GM04503 (cell line): ENCODE data around the gene PPT2.
"Not testable (repeated sequence)": the region's sequence is repeated elsewhere in the genome, so short reads cannot be mapped to it uniquely, and the experiment has no call there.

ENCODE experiments used
- DNase-seq: peaks from one replicate; pipeline ENCODE4 v3.0.0-alpha.2; 2012; ENCODE audit warnings: low read depth

PPT2 gene

GRCh38 chr6:32176476-32177182 is 22.7 kb downstream of the PPT2 start:
- no peak for DNase-seq

GRCh38 chr6:32177183-32177787 is 23.3 kb downstream of the PPT2 start:
- DNase-seq = no peak

GRCh38 chr6:32177788-32178546 is 24.0 kb downstream of the PPT2 start, which contains the start of gene RNF5:
Gene RNF5, plus strand, starts transcription at chr6:32178405. Its CDS starts 107 bp downstream, at chr6:32178512.
- DNase-seq = peak; percentile 100

GRCh38 chr6:32178547-32179440 is 24.9 kb downstream of the PPT2 start:
- DNase-seq = no peak

DNA sequence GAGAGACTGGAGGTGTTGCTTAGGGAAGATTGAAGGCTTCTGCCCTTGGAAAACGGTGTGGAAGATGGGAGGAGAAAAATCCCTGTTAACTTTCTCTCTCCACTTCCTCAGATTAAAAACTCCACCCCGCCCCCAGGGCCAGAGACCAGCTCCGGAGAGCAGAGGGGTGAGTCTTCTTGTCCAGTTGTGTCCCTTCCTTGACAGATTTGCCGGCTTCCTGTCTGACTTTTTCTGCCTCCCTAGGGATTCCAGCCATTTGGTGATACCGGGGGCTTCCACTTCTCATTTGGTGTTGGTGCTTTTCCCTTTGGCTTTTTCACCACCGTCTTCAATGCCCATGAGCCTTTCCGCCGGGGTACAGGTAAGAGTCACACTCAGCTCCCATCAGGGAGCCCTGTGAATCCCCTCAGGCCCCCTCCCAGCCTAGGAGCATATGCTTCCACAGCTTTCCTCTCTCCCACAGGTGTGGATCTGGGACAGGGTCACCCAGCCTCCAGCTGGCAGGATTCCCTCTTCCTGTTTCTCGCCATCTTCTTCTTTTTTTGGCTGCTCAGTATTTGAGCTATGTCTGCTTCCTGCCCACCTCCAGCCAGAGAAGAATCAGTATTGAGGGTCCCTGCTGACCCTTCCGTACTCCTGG is 25.9 kb downstream of the PPT2 start:
- no peak for DNase-seq

DNA sequence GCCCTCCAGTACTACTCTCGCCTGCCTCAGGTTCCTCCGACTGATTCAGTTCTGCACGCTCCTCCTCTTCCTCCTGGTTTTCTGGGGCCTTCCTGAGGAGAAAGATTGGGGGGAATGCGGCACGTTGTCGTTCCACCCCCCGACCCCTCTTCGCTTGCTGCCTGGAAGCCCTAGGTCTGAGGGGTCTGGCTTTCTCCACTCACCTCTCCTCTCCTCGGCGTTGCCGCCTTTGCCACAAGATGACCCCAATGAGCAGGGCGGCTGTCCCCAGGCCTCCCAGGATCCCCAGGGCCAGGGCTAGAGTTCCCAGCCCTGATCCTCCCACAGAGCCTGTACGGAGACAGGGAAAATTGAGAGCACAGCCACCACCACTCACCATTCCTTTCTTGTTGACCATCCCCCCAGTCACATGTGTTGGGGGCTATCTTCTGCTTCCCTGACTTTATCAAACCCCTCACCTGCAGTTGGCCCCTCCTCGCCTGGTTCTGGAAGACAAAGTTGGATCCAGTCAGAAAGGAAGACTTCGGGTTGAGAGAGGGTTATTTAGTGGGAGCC is 27.3 kb downstream of the PPT2 start:
- DNase-seq = no peak

DNA sequence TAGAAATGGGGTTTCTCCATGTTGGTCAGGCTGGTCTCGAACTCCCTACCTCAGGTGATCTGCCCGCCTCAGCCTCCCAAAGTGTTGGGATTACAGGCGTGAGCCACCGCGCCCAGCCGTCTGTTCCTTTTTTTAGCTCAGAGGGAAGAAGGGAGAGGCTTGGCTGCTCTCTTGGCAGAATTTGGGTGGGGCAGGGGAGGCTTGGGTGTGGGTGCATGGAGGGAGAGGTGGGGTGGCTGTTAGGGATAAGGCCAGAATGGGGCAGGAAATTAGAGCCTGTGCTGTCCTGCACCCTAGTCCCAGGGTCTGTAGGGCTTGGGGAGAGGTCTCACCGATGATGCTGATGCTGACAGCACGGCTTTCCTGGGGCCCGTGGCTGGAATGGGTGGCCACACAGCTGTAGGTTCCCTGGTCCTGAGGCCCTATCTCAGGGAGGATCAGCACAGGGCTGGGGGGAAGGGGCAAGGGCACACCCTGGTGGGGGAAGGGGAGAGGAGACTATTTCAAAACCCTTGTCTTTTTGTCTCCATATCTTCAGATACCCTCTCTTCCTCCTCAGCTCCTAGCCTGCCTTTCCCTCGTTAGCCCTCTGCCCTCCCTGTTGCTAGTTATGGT is 28.1 kb downstream of the PPT2 start:
- DNase-seq = no peak

DNA sequence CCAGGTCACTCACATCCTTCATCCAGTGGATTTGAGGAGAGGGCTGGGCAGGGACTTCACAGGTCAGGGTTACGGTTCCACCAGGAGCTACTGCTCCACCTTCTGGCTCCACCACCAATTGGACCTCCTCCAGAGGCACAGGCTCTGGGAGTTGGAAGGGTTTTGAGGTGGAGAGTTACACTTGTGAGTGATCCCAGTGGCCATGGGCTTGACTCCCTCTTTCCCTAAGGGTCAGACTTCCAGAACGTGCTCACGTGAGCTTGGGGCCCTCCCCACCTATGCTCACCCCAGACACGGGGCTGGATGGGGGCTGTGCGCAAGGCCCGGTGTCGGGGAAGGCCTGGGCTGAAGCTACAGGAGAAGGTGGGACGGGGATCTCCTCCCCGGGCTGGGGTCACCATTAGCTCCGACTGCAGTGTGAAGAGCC is 28.6 kb downstream of the PPT2 start:
- no peak for DNase-seq

GRCh38 chr6:32183030-32183429 is 29.1 kb downstream of the PPT2 start:
- no peak for DNase-seq

DNA sequence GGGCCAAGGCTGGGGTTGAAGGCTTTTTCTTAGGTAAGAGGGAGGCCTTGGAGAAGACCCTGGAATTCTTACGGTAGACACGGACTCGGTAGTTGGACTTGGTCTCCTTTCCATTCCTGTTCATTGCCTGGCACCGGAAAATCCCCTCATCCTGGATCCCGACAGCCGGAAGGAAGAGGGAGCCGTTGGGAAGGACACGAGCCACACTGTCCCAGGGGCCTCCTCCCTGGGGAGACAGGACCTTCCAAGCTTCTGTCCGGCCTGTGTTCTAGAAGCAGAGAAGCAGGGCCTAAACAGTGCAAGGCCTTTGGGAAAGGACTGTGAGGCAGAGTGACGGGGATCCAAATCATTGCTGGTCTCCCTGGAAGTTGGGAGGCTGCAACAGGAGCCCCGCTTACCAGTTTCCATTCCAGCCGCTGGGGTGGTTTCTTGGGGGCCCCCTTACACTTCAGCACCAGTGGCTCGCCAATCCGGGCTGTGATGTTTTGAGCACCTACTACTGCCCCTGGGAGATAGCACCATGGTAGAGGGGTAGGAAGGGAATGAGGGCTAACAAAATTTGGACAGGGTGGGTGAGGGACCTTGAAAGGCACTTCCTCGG is 29.6 kb downstream of the PPT2 start:
- DNase-seq = no peak

DNA sequence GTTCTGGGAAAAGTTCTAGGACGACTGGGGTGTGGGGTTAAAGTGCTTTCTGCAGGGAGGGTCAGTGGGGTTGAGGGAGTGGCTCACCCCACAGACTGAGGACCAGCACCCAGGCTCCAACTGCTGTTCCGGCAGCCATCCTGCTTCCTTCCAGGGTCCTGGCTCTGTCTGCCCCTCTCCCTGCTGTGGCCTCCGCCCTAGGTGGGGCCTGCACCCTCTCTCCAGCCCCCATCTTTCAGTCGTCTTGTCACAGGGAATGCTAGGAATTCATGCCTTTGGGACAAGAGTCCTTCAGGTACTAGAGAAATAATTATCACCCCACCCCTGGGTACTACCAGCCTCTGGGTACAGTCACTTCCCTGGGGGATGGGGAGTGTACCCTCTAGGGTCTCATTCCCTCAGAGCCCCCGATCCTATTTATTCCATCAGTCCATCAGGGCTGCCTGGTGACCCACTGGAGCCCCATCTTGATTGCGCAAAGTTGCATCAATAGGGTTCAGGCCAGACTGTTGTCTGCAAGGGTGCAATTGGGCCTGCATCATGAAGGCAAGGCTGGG is 30.2 kb downstream of the PPT2 start, which contains the start of gene AGER:
AGER (minus strand) TSS at position 170 of the 557 bp plus-strand sequence; CDS start at position 139, 31 bp downstream.
- no peak for DNase-seq

GRCh38 chr6:32185681-32186131 is 31.8 kb downstream of the PPT2 start:
- peak; percentile 64 for DNase-seq

DNA sequence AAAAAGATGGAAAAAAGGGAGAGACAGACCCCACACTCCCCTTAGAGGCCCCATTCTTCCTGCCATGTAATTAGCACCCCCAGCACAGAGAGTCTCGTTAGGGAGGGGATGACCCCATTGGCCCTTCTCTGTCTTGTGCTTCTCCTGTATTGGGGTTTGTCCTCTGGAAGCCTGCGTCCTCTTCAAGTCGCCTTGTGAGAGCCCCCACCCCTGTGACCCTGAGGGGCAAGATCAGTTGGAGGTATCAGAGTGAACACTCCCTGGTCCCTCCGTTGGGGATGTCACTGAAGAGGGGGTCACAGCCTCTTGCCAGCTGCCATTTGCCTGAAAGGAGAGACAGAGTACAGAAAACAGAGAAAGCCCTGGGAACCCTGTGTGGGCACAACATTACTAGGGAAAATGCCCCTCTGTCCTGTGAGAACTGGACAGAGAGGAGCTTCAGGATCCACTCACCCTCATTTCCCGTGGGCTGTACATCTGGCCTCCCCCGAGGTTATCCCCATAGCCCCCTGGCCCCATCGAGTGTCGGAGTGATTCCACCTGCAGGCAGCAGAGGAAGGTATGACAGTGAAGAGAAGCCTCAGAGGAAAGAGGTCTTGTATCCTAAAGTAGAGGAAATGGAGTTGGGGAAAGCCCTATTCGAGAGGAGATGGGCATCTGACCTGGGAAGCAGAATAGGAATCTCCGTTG is 32.4 kb downstream of the PPT2 start:
- not testable (repeated sequence) for DNase-seq

GRCh38 chr6:32187009-32187709 is 33.2 kb downstream of the PPT2 start:
- DNase-seq = no peak

DNA sequence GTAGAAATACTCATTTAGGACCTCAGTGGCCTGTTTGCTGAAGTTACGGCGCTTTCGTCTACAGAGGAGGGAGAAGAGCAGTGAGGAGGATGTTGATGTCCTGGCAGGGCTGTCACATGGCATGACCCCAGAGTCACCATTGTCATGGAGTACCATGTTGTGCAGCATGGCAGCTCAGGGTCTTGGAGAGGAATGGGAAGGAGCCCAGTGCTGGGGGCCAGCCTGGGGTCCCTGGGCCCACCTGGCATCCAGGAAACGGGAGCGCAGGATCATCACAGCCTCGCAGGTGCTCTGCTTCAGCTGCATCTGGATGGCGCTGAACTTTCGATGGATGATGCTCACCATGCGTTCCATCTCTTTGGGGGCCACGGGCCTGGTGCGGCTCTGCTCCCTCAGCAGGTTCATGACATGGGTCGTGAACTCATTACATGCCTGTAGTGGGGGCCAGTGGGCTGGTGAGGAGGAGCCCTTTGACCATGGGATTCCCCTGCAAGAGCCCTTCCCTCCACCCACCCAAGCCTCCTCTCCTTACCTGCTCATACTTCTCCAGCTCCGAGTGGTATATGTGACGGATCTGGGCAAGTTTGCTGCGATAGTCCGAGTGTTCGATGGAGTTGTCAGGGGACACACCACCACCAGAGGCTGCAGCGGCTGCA is 33.9 kb downstream of the PPT2 start:
- DNase-seq = not testable (repeated sequence)

DNA sequence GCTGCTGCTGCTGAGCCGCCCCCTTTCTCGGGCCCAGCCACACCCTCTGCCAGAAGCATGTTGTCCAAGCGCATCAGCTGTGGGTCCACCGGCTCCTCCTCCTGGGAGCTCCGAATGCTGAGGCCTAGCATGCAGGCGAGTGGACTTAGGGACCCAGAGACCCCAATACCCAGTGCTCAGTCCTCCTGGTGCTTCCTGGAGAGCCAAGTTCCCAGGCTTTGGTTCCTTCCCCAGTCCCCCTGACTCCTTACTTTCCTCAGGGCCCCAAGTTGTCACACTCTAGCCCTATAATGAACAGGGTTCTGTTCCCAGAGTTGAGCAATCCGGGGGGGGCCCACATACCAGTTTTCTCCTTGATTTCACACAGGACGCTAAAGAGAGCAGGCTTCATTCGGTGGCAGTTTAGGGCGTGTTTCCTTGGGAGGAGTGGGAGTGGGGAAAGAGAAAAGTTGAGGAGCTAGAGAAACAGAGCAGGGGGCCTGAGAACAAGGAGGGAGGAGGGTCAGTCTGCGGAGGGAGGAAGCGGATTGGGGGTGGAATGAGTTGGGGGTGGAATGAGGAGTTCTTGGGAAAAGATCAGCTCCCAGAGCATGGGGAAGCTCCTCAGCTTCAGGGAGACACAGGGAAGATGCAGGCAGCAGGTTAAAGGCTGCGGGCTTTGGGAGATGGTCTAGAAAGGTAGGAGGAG is 34.6 kb downstream of the PPT2 start:
- no peak for DNase-seq

DNA sequence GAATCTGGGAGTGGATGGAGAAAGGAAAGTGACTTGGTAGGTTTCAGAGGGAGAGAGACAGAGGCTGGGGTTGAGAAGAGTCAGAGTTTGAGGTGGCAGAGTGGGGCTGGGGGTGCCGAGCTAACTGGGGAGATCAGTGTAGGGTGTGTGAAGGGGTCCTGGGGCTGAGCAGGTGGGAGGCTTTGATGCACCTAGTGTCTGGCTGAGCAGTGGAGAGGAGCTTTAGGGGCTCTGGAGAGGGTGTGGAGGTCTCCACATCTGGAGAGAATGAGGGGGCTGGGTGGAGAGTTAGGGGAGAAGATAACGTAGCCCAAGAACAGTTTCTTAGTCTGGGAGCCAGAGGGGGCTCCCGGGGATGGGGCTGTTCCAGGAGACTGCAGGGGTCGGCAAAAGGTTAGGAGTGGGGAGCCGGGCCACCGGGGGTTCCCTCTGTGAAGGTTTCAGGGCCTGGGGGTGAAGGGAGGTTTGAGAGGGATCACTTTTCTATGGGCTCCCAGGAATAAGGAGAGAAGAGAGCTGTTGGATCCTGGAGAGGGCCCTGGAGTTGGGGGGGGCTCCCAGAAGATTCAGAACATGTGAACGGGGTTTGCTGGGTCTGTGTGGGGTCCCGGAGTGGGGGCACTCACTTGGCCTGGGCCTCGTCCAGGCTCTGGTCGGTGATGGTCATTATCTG is 35.3 kb downstream of the PPT2 start:
- DNase-seq = no peak
